Uterus (tissue), 2 donors: ENCODE measurements around the gene GSTT2B.

ENCODE experiments used
- CTCF ChIP-seq, 4 experiments: fragments of 200-600 bp in 2 of 4; fragments of 450-650 bp in 2 of 4; sonication (generic) in 2 of 4; IDR thresholded peaks; one replicate each; pipeline ENCODE4 v1.5.1; 2016 to 2019; ENCODE audit warnings: antibody characterized with exemption in 4 of 4, mild to moderate bottlenecking in 2 of 4, moderate library complexity in 1 of 4
- POLR2A ChIP-seq, 2 donors: fragments of 450-650 bp; IDR thresholded peaks; one replicate each; pipeline ENCODE4 v1.6.1; 2016; ENCODE audit warnings: antibody characterized with exemption in 2 of 2, mild to moderate bottlenecking in 1 of 2, moderate library complexity in 1 of 2

- TF ChIP-seq CTCF (IDR thresholded peaks at IDR 0.05) (no peak), POLR2A (IDR thresholded peaks at IDR 0.05) (no peak)
These were observed 46.4 kb upstream of the GSTT2B start for GRCh38 chr22:24007253-24008021.
